ENCODE data around the gene TTC38.
"Not testable (repeated sequence)": the region's sequence is repeated elsewhere in the genome, so short reads cannot be mapped to it uniquely, and the experiment has no call there.

The TTC38 gene

DNA sequence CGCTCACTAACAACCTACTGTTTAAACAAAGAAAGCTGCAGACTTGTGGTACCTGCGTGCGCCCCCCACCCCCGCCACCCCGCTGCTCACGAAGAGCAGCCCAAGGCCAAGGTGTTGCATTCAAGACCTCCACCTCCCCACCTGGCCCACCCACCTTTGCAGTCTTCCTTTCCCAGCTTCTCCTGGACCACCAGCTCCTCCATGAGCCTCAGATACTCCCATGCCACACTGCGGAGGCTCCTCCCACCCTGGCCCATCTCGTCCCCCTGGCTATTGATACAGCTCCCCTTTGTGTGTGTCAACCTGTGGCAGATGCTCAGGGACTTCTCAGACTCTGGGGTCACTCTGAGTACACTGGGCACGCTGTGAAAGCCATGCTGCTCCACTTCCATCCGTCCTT, 21.6 kb upstream of the TTC38 start:
- ATAC-seq (no peak), DNase-seq (no peak)

DNA sequence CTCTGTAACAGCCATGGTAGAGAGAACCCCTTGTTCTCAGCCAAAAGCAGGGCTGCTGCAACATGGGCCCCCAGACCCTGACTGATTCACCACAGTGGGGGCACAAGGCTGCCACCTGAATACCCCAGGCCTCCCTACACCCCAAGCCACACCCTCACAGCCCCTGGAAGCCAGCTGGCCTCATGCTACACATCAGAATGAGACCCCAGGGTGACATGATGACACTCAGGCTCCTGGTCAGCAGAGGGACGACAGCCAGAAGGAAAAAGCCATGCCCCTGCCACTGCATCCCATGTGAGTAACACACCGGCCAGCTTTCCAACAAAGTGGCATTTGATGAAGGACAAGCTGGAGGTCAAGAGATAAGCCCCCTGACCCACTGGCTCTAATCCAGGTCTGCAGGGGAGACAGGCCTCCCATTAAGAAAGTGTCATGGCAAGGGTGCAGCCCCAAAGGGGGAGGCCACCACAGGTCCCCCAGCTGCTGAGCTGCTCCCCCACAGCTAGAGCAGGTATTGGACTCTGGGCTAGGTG, 20.3 kb upstream of the TTC38 start:
- ATAC-seq: no peak

DNA sequence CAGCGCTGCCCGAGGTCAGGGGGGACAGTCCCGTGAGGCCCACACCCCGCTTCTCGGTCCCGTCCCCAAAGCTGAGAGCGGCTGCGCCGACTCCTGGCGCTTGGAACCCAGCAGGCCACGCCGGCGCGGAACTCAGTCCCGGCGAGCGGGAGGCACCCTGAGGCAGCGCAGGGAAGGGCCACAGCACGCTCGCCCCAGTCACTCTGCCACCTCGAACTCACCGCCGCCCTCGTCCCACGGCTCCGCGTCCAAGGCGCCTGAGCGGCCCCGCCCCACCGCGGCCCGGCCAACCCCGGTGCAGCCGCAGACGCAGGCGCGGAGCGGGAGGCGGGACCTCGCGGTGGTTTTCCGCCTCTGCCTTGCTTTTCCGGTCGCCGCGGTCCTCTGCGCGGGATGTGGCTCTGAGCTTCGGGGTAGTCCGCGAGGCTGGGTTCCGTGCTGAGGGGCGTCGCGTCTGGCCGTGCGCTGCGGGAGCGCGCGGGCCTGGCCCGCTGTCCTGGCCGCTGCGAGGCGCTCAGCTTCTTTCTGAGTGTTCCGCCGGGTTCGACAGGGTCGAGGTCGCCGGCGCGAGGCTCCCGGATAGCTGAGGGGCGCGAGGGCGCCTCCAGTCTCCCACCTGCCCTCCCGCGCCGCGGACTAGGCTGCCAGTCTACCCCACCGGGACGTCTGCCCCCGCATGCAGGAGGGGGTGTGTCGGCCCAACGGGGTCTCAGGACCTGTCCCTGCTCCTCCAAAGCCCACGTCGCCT, 17.6 kb upstream of the TTC38 start, which contains the start of gene CDPF1:
TSS of gene CDPF1 (minus strand) at position 259 of the 748 bp plus-strand sequence. CDS start 2,009 bp downstream, outside the sequence.
- DNase-seq: peak; percentile 94

More for the DNA sequence above, 20.3 kb upstream of the TTC38 start:
- DNase-seq: no peak

DNA sequence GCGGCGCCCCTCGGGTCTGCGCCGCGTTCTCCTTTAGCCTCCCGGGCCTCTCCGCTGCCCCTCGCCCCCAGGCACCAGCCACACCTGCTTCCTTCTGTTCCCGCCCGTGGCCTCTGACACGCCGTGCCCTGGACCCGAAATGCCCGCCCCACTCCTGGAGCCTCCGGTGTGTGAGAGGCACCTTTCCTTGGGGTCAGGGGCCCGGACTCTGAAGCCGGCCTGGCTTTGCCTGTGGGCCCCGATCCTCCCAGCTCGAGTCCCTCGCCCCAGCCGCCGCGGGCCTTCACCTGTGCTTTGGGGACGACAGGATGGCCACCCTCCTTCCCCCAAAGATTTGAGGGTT, 17.1 kb upstream of the TTC38 start:
- ATAC-seq (no peak), DNase-seq (peak; percentile 27)

More for the DNA sequence above, 17.6 kb upstream of the TTC38 start, which contains the start of gene CDPF1:
- ATAC-seq: peak; percentile 91

DNA sequence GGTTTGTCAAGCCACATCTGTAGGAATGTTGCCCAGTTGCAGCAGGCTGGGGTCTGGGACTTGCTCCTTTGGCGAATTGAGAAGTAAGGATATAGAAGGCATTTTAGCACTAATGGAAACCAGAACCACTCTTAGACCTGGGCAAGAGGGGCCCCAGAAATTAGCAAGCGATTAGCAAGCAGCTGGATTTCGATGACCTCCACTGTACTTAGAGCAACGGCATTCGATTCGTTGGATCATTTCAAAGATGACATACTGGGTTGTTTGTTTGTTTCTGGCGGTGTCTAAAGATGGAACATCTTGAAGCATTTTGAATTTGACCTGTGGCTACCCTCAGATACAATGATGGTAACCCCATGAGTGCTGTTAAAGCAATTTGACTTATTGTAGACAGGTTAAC, 16.5 kb upstream of the TTC38 start:
- DNase-seq (no peak), ATAC-seq (no peak)

DNA sequence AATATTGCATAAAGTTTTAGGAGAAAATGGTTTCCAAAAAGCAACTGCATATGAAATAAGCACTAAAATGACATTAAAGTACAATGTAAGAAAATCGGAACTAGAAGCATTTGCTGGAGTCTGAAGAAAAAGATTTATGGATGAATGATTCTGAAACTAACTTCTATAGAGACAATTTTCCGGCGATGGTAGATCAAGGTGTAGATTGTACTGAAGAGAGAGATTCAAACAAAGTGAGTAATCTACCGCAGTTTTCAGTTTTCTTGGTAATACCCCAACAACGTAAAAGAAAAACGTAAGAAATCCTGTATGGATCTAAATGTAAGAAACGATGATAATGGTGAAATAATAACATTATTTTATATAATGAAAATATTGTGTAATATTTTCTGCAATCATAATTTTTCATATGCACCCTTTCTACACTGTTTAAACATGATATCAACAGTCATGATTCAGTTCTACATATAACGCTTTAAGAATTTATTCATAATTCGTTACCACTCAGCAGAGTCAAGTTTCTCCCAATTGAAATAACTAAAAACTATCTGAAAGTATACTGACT, 15.9 kb upstream of the TTC38 start:
- ATAC-seq: no peak

DNA sequence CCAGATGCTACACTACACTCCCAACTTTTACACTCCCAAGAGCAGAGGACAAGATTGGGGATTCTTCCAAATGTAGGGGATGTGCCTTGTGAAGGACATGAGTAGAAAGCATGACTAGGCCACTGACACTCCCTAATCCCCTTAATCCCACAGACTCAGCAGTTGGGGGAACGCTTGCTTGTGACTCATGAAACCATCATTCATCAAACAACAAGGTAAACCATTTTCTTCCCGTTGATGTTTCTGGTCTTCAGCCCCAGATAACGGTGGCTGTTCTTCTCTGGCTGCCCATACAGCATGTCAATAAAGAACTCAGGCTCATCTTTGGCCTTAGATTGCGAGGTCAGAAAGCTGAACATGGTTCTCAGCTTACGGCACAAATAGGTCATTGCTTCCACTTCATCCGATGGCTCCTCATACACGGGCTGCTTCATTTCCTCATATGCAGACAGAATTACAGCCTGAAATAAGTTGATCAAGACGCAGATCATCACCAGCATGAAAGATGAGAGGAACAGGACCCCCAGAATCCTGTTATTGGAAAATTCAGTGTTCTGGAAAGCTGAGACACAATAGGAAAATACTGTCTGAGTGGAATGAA, 11.3 kb upstream of the TTC38 start:
- ATAC-seq (no peak), DNase-seq (no peak)

More for the DNA sequence above, 15.9 kb upstream of the TTC38 start:
- no peak for DNase-seq

DNA sequence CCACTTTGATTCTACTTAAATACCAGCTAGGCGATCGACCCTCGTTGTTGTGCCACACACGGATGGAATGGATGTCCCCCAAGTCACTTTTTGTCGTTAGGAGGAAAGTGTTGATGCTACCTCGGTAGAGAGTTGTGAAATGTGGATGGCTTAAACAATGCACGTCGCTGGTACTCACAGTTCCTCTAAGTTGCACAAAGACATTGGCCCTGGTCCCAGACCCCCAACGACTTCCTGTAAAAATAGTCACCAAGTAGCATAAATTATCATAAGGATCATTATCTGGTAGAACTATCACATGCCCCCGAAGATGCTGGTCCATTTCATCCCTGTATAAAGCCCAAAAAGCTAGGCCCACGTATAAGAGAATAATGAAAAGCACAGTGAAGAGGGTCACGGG, 8.4 kb upstream of the TTC38 start:
- ATAC-seq: no peak
- DNase-seq: no peak

DNA sequence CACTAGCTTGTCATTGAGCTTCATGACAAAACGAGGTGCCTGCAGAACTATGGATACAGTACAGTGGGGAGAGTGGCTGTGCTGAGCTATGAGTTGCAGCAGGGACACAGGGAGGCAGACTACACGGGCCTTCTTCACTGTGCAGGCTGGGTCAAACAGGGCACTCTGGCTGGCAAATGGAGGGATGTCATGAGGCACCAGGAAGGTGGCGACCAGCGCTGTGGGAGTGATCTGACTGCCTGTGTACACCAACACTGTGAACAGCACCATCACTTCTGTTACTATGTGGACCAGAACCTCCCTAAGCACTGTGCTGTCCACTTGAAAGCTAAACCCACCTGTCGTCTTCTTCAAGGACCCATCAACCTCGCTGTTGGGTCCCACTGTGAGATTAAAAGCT, 7.8 kb upstream of the TTC38 start:
- no peak for ATAC-seq
- no peak for DNase-seq

DNA sequence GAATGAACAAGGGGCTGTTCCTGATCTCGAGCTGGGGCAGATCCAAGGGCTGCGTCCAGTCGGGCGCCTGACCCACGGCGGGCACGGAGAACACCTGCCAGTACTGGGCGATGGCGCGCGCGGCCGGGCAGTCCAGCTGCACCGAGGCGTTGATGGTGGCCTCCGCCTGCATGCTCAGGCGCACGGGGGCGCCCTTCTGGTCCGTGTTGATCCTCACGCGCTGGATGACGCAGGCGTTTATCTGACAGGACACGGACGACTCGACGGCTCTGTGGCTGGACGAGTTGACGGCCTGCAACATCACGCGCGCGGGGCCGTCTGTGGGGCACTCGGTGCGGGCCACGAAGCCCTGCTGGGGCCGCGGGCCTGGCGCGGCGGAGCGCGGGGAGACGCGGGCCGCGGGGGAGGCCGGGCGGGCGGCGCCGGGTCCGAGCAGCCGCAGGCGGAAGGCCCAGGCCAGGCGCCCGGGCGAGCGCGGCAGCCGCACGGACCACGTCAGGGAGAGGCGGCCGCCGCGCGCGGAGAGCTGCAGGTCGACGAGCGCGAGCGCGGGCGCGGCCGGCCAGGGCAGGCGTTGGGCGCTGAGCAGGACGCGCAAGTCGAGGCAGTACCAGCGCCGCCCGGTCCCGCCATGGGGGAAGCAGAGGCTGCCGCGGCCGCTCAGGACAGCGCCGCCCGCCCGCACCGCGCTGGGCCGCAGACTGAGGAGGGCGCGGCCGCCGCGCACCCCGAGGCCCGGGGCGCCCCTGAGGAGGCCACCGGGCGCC, 5.2 kb upstream of the TTC38 start:
- DNase-seq: peak; percentile 52
- peak; percentile 59 for ATAC-seq

DNA sequence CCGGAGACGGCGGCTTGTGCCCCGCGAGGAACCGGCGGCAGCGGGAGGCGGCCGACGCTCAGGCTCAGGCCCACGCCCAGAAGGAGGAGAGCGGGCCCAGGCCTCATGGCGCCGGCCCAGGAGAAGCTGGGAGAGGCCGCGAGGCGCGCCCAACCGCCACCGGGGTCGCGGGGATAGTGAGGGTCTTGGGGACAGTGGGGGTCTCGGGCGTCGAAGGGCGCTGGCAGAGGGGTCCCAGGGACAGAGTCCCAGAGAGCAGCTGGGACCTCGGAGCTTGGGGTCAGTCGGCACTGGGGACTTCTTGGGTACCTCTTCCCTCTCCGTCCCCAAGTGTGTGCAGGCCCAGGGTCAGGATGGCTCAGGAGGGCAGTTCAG, 4.6 kb upstream of the TTC38 start, which contains the start of gene PKDREJ:
TSS of gene PKDREJ (minus strand) at position 128 of the 375 bp plus-strand sequence. CDS start at position 107, 21 bp downstream.
- DNase-seq (no peak), ATAC-seq (no peak)

DNA sequence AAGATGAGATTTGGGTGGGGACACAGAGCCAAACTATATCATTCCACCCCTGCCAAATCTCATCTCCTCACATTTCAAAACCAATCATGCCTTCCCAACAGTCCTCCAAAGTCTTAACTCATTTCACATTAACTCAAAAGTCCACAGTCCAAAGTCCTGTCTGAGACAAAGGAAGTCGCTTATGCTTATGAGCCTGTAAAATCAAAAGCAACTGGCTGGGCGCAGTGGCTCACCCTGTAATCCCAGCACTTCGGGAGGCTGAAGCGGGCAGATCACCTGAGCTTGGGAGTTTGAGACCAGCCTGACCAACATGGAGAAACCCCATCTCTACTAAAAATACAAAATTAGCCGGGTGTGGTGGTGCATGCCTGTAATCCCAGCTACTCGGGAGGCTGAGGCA, 3.3 kb upstream of the TTC38 start:
- ATAC-seq, DNase-seq: not testable (repeated sequence)

DNA sequence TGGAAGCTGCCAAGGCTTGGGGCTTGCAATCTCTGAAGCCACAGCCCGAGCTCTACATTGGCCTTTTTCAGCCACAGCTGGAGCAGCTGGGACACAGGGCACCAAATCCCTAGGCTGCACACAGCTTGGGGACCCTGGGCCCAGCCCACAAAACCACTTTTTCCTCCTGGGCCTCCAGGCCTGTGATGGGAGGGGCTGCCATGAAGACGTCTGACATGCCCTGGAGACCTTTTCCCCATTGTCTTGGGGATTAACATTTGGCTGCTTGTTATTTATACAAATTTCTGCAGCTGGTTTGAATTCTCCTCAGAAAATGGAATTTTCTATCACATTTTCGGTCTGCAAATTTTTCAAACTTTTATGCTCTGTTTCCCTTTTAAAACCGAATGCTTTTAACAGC, 2.2 kb upstream of the TTC38 start:
- DNase-seq, ATAC-seq: not testable (repeated sequence)

DNA sequence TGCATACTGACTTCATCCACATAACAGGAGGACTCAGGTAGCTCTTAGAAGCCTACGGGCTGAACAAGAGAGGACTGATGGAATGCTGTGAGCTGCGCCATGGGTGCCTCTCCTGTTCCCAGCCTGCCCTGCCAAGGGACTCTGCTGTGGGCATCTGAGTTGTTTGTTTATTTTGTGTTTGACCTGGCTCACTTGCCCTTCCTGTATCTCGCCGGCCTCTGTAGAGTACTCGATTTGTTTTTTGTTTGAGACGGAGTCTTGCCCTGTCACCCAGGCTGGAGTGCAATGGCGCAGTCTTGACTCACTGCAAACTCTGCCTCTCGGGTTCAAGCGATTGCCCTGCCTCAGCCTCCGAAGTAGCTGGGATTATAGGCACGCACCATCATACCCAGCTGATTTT, 1.8 kb downstream of the TTC38 start:
- ATAC-seq: no peak
- DNase-seq: no peak

DNA sequence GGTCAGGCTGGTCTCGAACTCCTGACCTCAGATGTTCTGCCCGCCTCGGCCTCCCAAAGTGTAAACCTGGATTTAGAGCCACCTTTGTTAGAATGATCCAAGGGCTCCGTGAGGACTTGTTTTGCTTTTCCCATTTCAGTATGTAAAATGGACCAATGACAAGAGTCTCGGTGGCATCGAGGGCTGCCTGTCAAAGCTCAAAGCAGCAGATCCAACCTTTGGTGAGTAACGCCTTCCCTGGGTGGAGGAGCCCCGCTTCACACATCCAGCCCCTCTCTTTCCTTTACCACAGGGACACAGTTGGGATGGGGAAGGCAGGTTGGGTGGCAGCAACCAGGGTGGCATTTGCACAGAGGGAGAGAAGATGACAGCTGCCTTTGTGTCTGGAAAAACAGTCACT, 4.4 kb downstream of the TTC38 start:
- no peak for DNase-seq
- no peak for ATAC-seq

DNA sequence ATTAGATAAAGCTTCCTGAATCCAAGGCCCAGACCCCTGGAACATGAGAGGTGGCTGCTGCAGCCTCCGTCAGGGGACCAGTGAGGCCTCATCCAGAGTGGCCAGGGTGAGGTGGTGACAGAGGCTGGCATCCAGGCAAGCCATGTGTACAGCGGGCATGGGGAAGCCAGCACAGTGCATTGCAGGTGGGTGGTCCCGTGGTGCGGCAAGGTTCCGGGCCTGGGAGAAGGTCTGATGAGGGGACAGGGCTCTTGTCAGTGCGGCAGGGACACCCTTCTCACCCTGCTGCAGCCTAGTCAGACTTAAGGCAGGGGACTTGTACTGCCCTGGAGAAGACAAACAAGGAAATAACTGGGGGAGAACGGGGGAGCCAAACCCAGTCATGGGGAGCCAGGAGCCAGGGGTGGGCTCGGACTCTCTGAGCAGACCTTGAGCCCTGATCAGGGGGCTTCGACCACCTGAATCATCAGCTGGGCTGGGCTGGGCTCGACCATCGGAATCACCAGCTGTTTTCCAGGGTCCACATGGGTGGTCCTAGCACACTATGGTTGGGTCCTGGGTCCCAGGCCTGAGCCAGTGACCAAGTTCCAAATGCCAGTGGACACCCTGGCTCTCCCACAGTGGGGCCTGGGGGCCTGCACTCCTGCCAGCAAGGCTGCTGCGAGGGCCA, 5.1 kb downstream of the TTC38 start:
- ATAC-seq (no peak), DNase-seq (no peak)

DNA sequence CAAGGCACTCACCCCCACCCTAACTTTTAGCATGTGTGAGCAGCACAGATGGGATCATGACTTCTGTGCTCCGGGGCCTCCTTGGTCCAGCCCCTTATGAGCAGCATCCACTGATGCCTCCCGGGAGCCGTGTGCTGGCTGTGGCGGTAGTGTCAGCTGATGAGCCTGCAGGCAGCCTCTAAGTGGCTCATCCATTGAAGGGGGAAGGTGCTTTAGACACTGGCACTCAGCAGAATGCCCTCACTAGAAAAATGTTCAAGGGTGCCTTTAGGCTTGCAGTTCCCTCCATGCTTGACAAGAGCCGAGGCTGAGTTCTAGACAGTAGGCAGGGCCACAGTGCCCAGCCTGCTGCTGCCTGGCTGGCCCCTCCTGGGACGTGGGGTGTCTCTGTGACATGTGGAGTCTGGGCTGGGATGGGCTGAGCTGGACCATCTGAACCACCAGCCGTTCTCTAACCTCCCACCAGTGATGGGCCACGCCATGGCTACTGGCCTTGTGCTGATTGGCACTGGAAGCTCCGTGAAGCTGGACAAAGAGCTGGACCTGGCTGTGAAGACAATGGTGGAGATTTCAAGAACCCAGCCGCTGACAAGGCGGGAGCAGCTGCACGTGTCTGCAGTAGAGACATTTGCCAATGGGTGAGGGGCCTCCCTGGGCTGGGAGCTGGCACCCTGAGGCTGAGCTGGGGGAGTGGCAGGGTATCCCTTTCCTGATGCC, 5.8 kb downstream of the TTC38 start:
- no peak for ATAC-seq
- no peak for DNase-seq

DNA sequence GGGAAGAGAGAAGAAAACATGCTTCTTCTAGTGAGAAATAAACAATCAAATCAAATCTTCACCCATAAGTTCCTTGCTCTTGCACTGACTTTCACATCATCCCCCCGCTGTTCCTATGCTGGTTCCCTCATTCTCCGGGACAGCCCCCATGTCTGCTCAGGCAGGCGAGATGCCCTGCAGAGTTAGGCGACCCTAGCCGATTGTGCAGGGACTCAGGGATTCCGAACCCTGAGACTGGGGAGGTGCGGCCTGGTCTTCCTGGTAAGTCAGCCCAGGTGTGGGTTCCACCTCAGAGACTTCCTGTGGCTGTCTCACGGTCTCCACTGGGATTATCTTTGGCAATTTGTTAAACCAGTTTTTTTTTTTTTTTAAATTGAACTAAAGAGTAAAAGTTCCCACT, 6.6 kb downstream of the TTC38 start:
- DNase-seq (no peak), ATAC-seq (no peak)

DNA sequence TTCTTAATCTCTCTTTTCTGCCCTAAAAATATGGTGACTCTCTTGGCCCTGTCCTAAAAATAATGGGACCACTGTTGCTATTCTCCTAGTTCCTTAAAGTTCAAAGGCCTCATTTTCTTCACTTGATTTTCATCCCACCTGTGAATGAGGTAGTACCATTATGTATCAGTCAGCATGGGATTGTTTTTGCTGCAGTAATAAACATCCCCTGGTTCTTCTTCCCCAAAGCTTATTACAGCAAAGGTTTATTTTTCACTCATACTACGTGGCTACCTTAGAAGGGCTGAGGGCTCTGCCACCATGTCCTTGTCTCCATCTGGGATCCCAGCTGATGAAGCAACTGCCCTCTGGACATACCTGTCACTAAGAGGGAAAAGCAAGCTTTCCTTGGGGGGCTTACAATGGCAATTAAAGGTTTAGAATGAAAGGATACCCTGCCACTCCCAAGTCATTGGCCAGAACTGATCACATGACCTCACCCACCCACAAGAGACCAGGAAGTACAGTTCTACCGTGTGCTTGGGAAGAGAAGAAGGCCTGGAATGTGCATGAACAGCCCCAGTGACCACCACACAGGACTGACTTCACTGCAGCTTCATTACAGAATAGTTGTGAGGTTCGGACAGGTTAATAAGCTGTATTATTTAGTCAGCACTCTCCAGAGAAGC, 7.8 kb downstream of the TTC38 start:
- ATAC-seq (no peak), DNase-seq (no peak)

DNA sequence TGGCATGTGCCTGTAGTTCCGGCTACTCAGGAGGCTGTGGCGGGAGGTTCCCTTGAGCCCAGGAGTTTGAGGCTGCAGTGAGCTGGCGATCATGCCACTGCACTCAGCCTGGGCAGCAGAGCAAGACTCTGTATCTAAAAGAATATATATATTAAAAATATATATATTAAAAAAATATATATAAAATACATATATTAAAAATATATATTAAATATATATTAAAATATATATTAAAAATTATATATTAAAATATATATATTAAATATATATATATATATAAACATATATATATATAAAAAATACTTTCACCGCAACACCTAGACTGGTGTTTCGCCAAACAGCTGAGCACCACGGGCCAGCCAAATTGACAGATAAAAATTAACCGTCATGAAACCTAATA, 8.8 kb downstream of the TTC38 start:
- ATAC-seq: no peak
- no peak for DNase-seq

Data from stimulated activated naive CD8-positive, alpha-beta T cell treated with anti-CD3 and anti-CD28 coated beads, Interleukin-15, Interleukin-2, amounts not matched to agents 100 U/mL and 50 U/mL, for 24 hours (primary cell).